GM12878 (cell line): Measurements from ENCODE around the gene PIGM.

ENCODE experiments used
- CTCF ChIP-seq, 3 experiments: IDR thresholded peaks in 2 of 3; conservative IDR thresholded peaks in 1 of 3; 2 replicates each; pipeline ENCODE4 v1.5.1; 2011; ENCODE audit warnings: low read depth in 3 of 3, low read length in 3 of 3, mild to moderate bottlenecking in 3 of 3, control low read depth in 2 of 3, moderate library complexity in 2 of 3, inconsistent platforms in 1 of 3, mixed read lengths in 1 of 3; ENCODE audit not compliant: control insufficient read depth in 2 of 3, insufficient read depth in 1 of 3; ENCODE audit errors: extremely low read depth in 1 of 3
- HDAC6 ChIP-seq: fragments of 200-600 bp; sonication (generic); IDR thresholded peaks from one replicate; pipeline ENCODE4 v1.8.0; 2017; ENCODE audit warnings: antibody characterized with exemption; ENCODE audit not compliant: unreplicated experiment
- POLR2AphosphoS5 ChIP-seq: IDR thresholded peaks from 2 replicates; pipeline ENCODE4 v1.6.1; 2011; ENCODE audit warnings: mild to moderate bottlenecking, low read length, inconsistent platforms
- RBBP5 ChIP-seq: fragments of 200-600 bp; sonication (generic); conservative IDR thresholded peaks from 2 replicates; pipeline ENCODE4 v1.6.1; 2016

GRCh38 chr1:159978107-159978398, 53.7 kb downstream of the PIGM start:
- no peak for TF ChIP-seq CTCF (IDR thresholded peaks at IDR 0.05 in 2 of 3, conservative IDR thresholded peaks at IDR 0.05 in 1 of 3; ENCODE audit: control insufficient read depth in 2 of 3, extremely low read depth in 1 of 3, insufficient read depth in 1 of 3, low read depth in 3 of 3, low read length in 3 of 3)
- no peak for TF ChIP-seq HDAC6
- TF ChIP-seq RBBP5 = no peak
- TF ChIP-seq POLR2AphosphoS5 = no peak
